H9 (cell line): ENCODE measurements around the gene BHLHE41. TPM values are rescaled to one million over a fixed set of nuclear protein-coding genes. Genes with fewer than 3 reads are reported as not detected.

ENCODE experiments used
- DNase-seq: peaks from one replicate; pipeline ENCODE4 v3.0.0-alpha.2; 2017
- H2AFZ ChIP-seq: one replicate; pipeline ENCODE4 v1.6.1; 2013; ENCODE audit warnings: mild to moderate bottlenecking, low read length, control low read depth, moderate library complexity
- H2AK5ac ChIP-seq: 2 replicates; pipeline ENCODE4 v1.6.1; 2013; ENCODE audit warnings: low read length, control low read depth, mixed read lengths; ENCODE audit not compliant: insufficient read length
- H2BK120ac ChIP-seq: one replicate; pipeline ENCODE4 v1.6.1; 2013; ENCODE audit warnings: low read depth, mild to moderate bottlenecking, low read length, control low read depth, inconsistent platforms; ENCODE audit not compliant: poor library complexity, severe bottlenecking
- H2BK12ac ChIP-seq: 2 replicates; pipeline ENCODE4 v1.6.1; 2013; ENCODE audit warnings: low read length, control low read depth, mixed read lengths, low read depth; ENCODE audit not compliant: insufficient read length
- H2BK15ac ChIP-seq: 2 replicates; pipeline ENCODE4 v1.6.1; 2013; ENCODE audit warnings: low read depth, low read length, control low read depth
- H2BK20ac ChIP-seq: one replicate; pipeline ENCODE4 v1.6.1; 2013; ENCODE audit warnings: low read depth, mild to moderate bottlenecking, low read length, control low read depth, inconsistent platforms; ENCODE audit not compliant: poor library complexity, severe bottlenecking
- H2BK5ac ChIP-seq: 2 replicates; pipeline ENCODE4 v1.6.1; 2013; ENCODE audit warnings: low read length, control low read depth, mixed read lengths; ENCODE audit not compliant: insufficient read length
- H3K14ac ChIP-seq: 2 replicates; pipeline ENCODE4 v1.6.1; 2013; ENCODE audit warnings: low read length, control low read depth; ENCODE audit not compliant: insufficient read depth
- H3K18ac ChIP-seq: 2 replicates; pipeline ENCODE4 v1.6.1; 2013; ENCODE audit warnings: low read depth, mild to moderate bottlenecking, mixed read lengths, low read length, control low read depth; ENCODE audit not compliant: insufficient read length
- H3K23ac ChIP-seq: 2 replicates; pipeline ENCODE4 v1.6.1; 2013; ENCODE audit warnings: low read length, control low read depth, mixed read lengths, low read depth; ENCODE audit not compliant: insufficient read length
- H3K23me2 ChIP-seq: 2 replicates; pipeline ENCODE4 v1.6.1; 2013; ENCODE audit warnings: low read depth, mild to moderate bottlenecking, mixed read lengths, low read length, control low read depth; ENCODE audit not compliant: insufficient read length, poor library complexity, severe bottlenecking
- H3K27ac ChIP-seq: 2 replicates; pipeline ENCODE4 v1.5.1; 2013; ENCODE audit warnings: low read length, control low read depth, mixed read lengths, low read depth; ENCODE audit not compliant: insufficient read length
- H3K27me3 ChIP-seq: 2 replicates; pipeline ENCODE4 v1.6.1; 2013; ENCODE audit warnings: low read length, control low read depth, inconsistent platforms; ENCODE audit not compliant: insufficient read depth
- H3K4ac ChIP-seq: 2 replicates; pipeline ENCODE4 v1.6.1; 2013; ENCODE audit warnings: low read depth, mild to moderate bottlenecking, control low read depth, inconsistent platforms, low read length, moderate library complexity
- H3K4me1 ChIP-seq: 2 replicates; pipeline ENCODE4 v1.6.1; 2013; ENCODE audit warnings: low read length, control low read depth, inconsistent platforms; ENCODE audit not compliant: insufficient read depth
- H3K4me2 ChIP-seq: 2 replicates; pipeline ENCODE4 v1.6.1; 2013; ENCODE audit warnings: low read length, control low read depth, mixed read lengths; ENCODE audit not compliant: insufficient read length, insufficient read depth
- H3K56ac ChIP-seq: 2 replicates; pipeline ENCODE4 v1.6.1; 2013; ENCODE audit warnings: low read depth, mild to moderate bottlenecking, mixed read lengths, low read length, control low read depth; ENCODE audit not compliant: insufficient read length
- H3K79me1 ChIP-seq: 2 replicates; pipeline ENCODE4 v1.6.1; 2013; ENCODE audit warnings: low read depth, mild to moderate bottlenecking, moderate library complexity, low read length, control low read depth, inconsistent platforms; ENCODE audit not compliant: insufficient read depth, poor library complexity, severe bottlenecking
- H3K79me2 ChIP-seq: 2 replicates; pipeline ENCODE4 v1.6.1; 2013; ENCODE audit warnings: low read length, control low read depth, inconsistent platforms; ENCODE audit not compliant: insufficient read depth
- H3K9ac ChIP-seq: 2 replicates; pipeline ENCODE4 v1.6.1; 2013; ENCODE audit warnings: low read length, control low read depth, mixed read lengths; ENCODE audit not compliant: insufficient read length; ENCODE audit errors: extremely low read depth
- H3K9me3 ChIP-seq: one replicate; pipeline ENCODE4 v1.6.1; 2013; ENCODE audit warnings: low read depth, low read length, inconsistent platforms; ENCODE audit not compliant: control insufficient read depth
- H3T11ph ChIP-seq: one replicate; pipeline ENCODE4 v1.6.1; 2013; ENCODE audit warnings: mild to moderate bottlenecking, low read length, control low read depth, inconsistent platforms
- H4K20me1 ChIP-seq: one replicate; pipeline ENCODE4 v1.6.1; 2013; ENCODE audit not compliant: control insufficient read depth, insufficient read length, insufficient read depth
- H4K5ac ChIP-seq: 2 replicates; pipeline ENCODE4 v1.6.1; 2013; ENCODE audit warnings: low read depth, mild to moderate bottlenecking, mixed read lengths, low read length, control low read depth; ENCODE audit not compliant: insufficient read length
- H4K8ac ChIP-seq: replicated peaks from 2 replicates; pipeline ENCODE4 v1.6.1; 2013; ENCODE audit warnings: low read length, control low read depth, mixed read lengths, low read depth; ENCODE audit not compliant: insufficient read length
- H4K91ac ChIP-seq: 2 replicates; pipeline ENCODE4 v1.6.1; 2013; ENCODE audit warnings: low read depth, mild to moderate bottlenecking, moderate library complexity, mixed read lengths, low read length, control low read depth; ENCODE audit not compliant: insufficient read length
- H3K27ac Mint-ChIP-seq, 3 experiments: 2 replicates in 2 of 3; 3 replicates in 1 of 3; pipeline ENCODE4 v1.8.0; 2020 to 2021; ENCODE audit warnings: mixed read lengths in 3 of 3, mild to moderate bottlenecking in 1 of 3, moderate library complexity in 1 of 3
- H3K27me3 Mint-ChIP-seq: 2 replicates; pipeline ENCODE4 v1.8.0; 2021; ENCODE audit warnings: low read depth, mild to moderate bottlenecking, moderate library complexity, mixed read lengths
- H3K36me3 Mint-ChIP-seq, 3 experiments: 2 replicates in 2 of 3; 3 replicates in 1 of 3; pipeline ENCODE4 v1.8.0; 2020 to 2021; ENCODE audit warnings: low read depth in 3 of 3, mixed read lengths in 3 of 3; ENCODE audit not compliant: insufficient read depth in 1 of 3
- H3K4me1 Mint-ChIP-seq, 2 experiments: 2 replicates each; pipeline ENCODE4 v1.8.0; 2020; ENCODE audit warnings: mixed read lengths in 2 of 2
- H3K4me3 Mint-ChIP-seq, 2 experiments: 2 replicates in 1 of 2; 3 replicates in 1 of 2; pipeline ENCODE4 v1.8.0; 2020 to 2021; ENCODE audit warnings: mild to moderate bottlenecking in 2 of 2, mixed read lengths in 2 of 2, moderate library complexity in 1 of 2
- H3K9me3 Mint-ChIP-seq, 2 experiments: 2 replicates in 1 of 2; 3 replicates in 1 of 2; pipeline ENCODE4 v1.8.0; 2020; ENCODE audit warnings: mild to moderate bottlenecking in 2 of 2, mixed read lengths in 2 of 2, moderate library complexity in 1 of 2
- WGBS: extraction: QIAGEN DNeasy Blood & Tissue Kit; methylation state at CpG from one replicate; pipeline ENCODE4 v1.1.7; 2013; ENCODE audit warnings: missing lambda C conversion rate, low lambda C conversion rate, mixed read lengths; ENCODE audit not compliant: insufficient read length; ENCODE audit errors: extremely low coverage; 5-methylcytosine and 5-hydroxymethylcytosine counted together
- total RNA-seq: library from RNA; stranded (reverse); gene quantifications from 2 replicates; pipeline ENCODE4 v1.2.1, GENCODE V29; 2021
- TF ChIP-seq, protein P1 (sequence below): fragments of 200-600 bp; sonication (generic); conservative IDR thresholded peaks from 3 replicates; pipeline ENCODE4 v1.8.0; 2021; ENCODE audit warnings: antibody characterized with exemption, mild to moderate bottlenecking

Gene BHLHE41
- total RNA-seq, 1 experiment from 2014 or later, result 0.33 TPM

DNA sequence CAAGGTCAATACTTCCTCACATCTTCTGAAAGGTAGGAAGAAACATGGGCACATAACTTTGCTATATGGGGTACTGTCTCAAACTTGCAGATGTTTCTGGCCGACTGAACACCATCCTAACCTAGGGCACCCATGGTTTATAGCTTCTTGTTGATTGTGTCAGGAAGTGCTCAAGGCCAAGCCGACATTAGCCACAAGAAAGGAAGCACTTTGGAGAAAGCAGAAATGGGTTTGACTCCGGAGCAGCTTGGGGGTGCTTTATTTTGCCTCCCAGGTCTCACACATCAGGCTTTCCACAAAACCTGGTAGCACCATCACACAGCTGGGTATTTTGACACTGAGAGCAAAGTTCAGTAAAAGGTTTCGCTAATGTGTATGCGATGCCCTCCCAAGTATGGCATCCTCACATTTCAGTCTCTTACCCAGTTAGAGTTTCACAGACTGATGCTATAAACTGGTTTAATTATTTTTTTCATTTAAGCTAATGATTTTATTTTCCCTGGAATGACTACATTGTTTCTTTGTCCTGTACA is 25.2 kb upstream of the BHLHE41 start:
- Histone ChIP-seq H2AFZ (no peak overlapping the region), H3K18ac (no peak overlapping the region), H2BK120ac (no peak overlapping the region), H3T11ph (no peak overlapping the region), H3K9me3 (no peaks in the 10 kb centered on the region), H3K9ac (no peak overlapping the region), H2BK15ac (no peak overlapping the region), H2AK5ac (no peak overlapping the region), H2BK12ac (no peak overlapping the region), H4K5ac (no peak overlapping the region), H2BK5ac (no peak overlapping the region), H3K79me1 (no peaks in the 10 kb centered on the region), H3K79me2 (no peaks in the 10 kb centered on the region), H3K27me3 (no peaks in the 10 kb centered on the region), H3K23ac (no peak overlapping the region), H4K91ac (no peak overlapping the region), H2BK20ac (no peak overlapping the region), H3K4ac (no peak overlapping the region), H3K4me1 (no peaks in the 10 kb centered on the region), H4K20me1 (no peaks in the 10 kb centered on the region), H3K27ac (no peak overlapping the region), H3K14ac (no peak overlapping the region), H3K4me2 (no peak overlapping the region), H3K56ac (no peak overlapping the region), H4K8ac (no peak overlapping the region), H3K23me2 (no peaks in the 10 kb centered on the region)
- Mint-ChIP-seq H3K27me3 (peaks cover 2% of the 10 kb centered on the region), H3K4me3 (no peak overlapping the region), H3K9me3 (no peaks in the 10 kb centered on the region), H3K4me1 (peaks cover 6 to 10% of the 10 kb centered on the region in 2 experiments; a peak in 2 of 4 replicates), H3K27ac (no peak overlapping the region; a peak in 1 of 7 replicates), H3K36me3 (no peaks in the 10 kb centered on the region)
- WGBS, result no CpG with 5 or more reads among the region's 5 CpGs
- TF ChIP-seq, protein P1, sequence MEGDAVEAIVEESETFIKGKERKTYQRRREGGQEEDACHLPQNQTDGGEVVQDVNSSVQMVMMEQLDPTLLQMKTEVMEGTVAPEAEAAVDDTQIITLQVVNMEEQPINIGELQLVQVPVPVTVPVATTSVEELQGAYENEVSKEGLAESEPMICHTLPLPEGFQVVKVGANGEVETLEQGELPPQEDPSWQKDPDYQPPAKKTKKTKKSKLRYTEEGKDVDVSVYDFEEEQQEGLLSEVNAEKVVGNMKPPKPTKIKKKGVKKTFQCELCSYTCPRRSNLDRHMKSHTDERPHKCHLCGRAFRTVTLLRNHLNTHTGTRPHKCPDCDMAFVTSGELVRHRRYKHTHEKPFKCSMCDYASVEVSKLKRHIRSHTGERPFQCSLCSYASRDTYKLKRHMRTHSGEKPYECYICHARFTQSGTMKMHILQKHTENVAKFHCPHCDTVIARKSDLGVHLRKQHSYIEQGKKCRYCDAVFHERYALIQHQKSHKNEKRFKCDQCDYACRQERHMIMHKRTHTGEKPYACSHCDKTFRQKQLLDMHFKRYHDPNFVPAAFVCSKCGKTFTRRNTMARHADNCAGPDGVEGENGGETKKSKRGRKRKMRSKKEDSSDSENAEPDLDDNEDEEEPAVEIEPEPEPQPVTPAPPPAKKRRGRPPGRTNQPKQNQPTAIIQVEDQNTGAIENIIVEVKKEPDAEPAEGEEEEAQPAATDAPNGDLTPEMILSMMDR, result no peak
- DNase-seq, result no peak
